NCI-H2107 treated with DMSO at 0.1 percent for 48 hours (cell line): Measurements from ENCODE around the gene COX4I2.
"Not testable (repeated sequence)": the region's sequence is repeated elsewhere in the genome, so short reads cannot be mapped to it uniquely, and the experiment has no call there.

Experiments used
- DNase-seq: peaks from one replicate; lab custom pipeline; 2025; ENCODE audit not compliant: unreplicated experiment; lab: John Stamatoyannopoulos, UW

The COX4I2 gene

GRCh38 chr20:31607640-31608250 lies 30.0 kb upstream of the COX4I2 start:
- no peak for DNase-seq

- peak; percentile 63 for DNase-seq
Observed at GRCh38 chr20:31608251-31608945, 29.3 kb upstream of the COX4I2 start.

- not testable (repeated sequence) for DNase-seq
Observed at GRCh38 chr20:31612271-31612640, 25.5 kb upstream of the COX4I2 start.

GRCh38 chr20:31615416-31615815 lies 22.3 kb upstream of the COX4I2 start:
- no peak for DNase-seq

GRCh38 chr20:31617432-31618104 lies 20.1 kb upstream of the COX4I2 start:
- DNase-seq, result no peak

- no peak for DNase-seq
Observed at GRCh38 chr20:31620246-31620645, 17.5 kb upstream of the COX4I2 start.

GRCh38 chr20:31623123-31623505 lies 14.6 kb upstream of the COX4I2 start:
- DNase-seq, result not testable (repeated sequence)

GRCh38 chr20:31626534-31626933 lies 11.2 kb upstream of the COX4I2 start:
- not testable (repeated sequence) for DNase-seq

GRCh38 chr20:31628057-31628456 lies 9.7 kb upstream of the COX4I2 start:
- not testable (repeated sequence) for DNase-seq

GRCh38 chr20:31630187-31630790 lies 7.4 kb upstream of the COX4I2 start:
- no peak for DNase-seq

GRCh38 chr20:31632548-31633338 lies 5.0 kb upstream of the COX4I2 start:
- DNase-seq, result no peak

GRCh38 chr20:31633339-31633914 lies 4.3 kb upstream of the COX4I2 start:
- no peak for DNase-seq

GRCh38 chr20:31638317-31638716 lies 605 bp downstream of the COX4I2 start:
- DNase-seq, result no peak

- DNase-seq, result no peak
Observed at GRCh38 chr20:31638816-31639215, 1.1 kb downstream of the COX4I2 start.

GRCh38 chr20:31640259-31640658 lies 2.5 kb downstream of the COX4I2 start:
- DNase-seq, result no peak

- no peak for DNase-seq
Observed at GRCh38 chr20:31641391-31641790, 3.7 kb downstream of the COX4I2 start.

GRCh38 chr20:31642837-31643236 lies 5.1 kb downstream of the COX4I2 start:
- DNase-seq, result no peak

GRCh38 chr20:31643522-31643921 lies 5.8 kb downstream of the COX4I2 start:
- no peak for DNase-seq

GRCh38 chr20:31644701-31645100 lies 7.0 kb downstream of the COX4I2 start:
- DNase-seq, result no peak

GRCh38 chr20:31648104-31648503 lies 10.4 kb downstream of the COX4I2 start:
- not testable (repeated sequence) for DNase-seq

GRCh38 chr20:31652917-31653396 lies 15.2 kb downstream of the COX4I2 start:
- no peak for DNase-seq
